ENCODE results near the gene SRSF4. TPM values are rescaled to one million over a fixed set of nuclear protein-coding genes. Genes with fewer than 3 reads are reported as not detected.

SRSF4 gene
- total RNA-seq, 1 donor, result 44.4 TPM

- no peak overlapping the region for H3K4me3 ChIP-seq (ENCODE audit: low read depth, low read length)
- DNase-seq (ENCODE audit: low read depth), result peak; percentile 46
- no peak for TF ChIP-seq CTCF (IDR thresholded peaks at IDR 0.05; ENCODE audit: insufficient read depth, low read length)
Measured at GRCh38 chr1:29211086-29212030, 29.7 kb upstream of the SRSF4 start.

- H3K4me3 ChIP-seq (ENCODE audit: low read depth, low read length), result no peak overlapping the region
- TF ChIP-seq CTCF (IDR thresholded peaks at IDR 0.05; ENCODE audit: insufficient read depth, low read length), result no peak
- DNase-seq (ENCODE audit: low read depth), result no peak
Measured at GRCh38 chr1:29210278-29211085, 28.8 kb upstream of the SRSF4 start.

GRCh38 chr1:29209173-29209572 is 27.5 kb upstream of the SRSF4 start:
- DNase-seq (ENCODE audit: low read depth), result no peak
- TF ChIP-seq CTCF (IDR thresholded peaks at IDR 0.05; ENCODE audit: insufficient read depth, low read length), result no peak
- no peak overlapping the region for H3K4me3 ChIP-seq (ENCODE audit: low read depth, low read length)

GRCh38 chr1:29208442-29208841 is 26.7 kb upstream of the SRSF4 start:
- H3K4me3 ChIP-seq (ENCODE audit: low read depth, low read length), result no peak overlapping the region
- no peak for TF ChIP-seq CTCF (IDR thresholded peaks at IDR 0.05; ENCODE audit: insufficient read depth, low read length)
- DNase-seq (ENCODE audit: low read depth), result no peak

GRCh38 chr1:29202584-29203340 is 21.1 kb upstream of the SRSF4 start:
- peak; percentile 99 for DNase-seq (ENCODE audit: low read depth)
- TF ChIP-seq CTCF (IDR thresholded peaks at IDR 0.05; ENCODE audit: insufficient read depth, low read length), result peak; percentile 97

GRCh38 chr1:29202053-29202452 is 20.4 kb upstream of the SRSF4 start:
- DNase-seq (ENCODE audit: low read depth), result no peak
- no peak overlapping the region for H3K4me3 ChIP-seq (ENCODE audit: low read depth, low read length)
- TF ChIP-seq CTCF (IDR thresholded peaks at IDR 0.05; ENCODE audit: insufficient read depth, low read length), result no peak

More at GRCh38 chr1:29202584-29203340, 21.1 kb upstream of the SRSF4 start:
- H3K4me3 ChIP-seq (ENCODE audit: low read depth, low read length), result no peak overlapping the region
